Erythroblast (primary cell): Measurements from ENCODE around the gene MED23.

Source experiments
- GATA1 ChIP-seq: IDR thresholded peaks from 2 replicates; pipeline ENCODE4 v1.6.1; 2011; ENCODE audit warnings: low read depth, mild to moderate bottlenecking, control low read depth, low read length, moderate library complexity
- POLR2A ChIP-seq: IDR thresholded peaks from 2 replicates; pipeline ENCODE4 v1.6.1; 2011; ENCODE audit warnings: mild to moderate bottlenecking, low read length

DNA sequence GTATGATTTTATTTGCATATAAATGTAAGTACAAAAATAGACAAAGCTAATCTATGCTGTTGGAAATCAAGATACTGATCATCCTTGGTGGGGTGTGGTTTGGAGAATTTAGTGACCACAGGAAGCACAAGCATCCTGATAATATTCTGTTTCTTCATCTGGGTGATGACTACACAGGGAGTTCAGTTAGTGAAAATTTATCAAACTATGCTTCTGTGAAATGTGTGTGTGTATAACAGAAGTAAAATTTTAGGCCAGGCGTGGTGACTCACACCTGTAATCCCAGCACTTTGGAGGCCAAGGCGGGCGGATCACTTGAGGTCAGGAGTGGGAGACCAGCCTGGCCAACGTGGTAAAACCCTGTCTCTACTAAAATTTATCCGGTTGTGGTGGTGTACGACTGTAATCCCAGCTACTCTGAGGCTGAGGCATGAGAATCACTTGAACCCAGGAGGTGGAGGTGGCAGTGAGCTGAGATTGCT is 29.6 kb upstream of the MED23 start:
- TF ChIP-seq POLR2A = no peak
- TF ChIP-seq GATA1 = no peak
